IMR-90 (cell line): ENCODE results near the gene CHDH. TPM values are rescaled to one million over a fixed set of nuclear protein-coding genes. Genes with fewer than 3 reads are reported as not detected.

Experiments
- ATAC-seq: fragments of 200-7000 bp; cut with Tn5 transposase; 2 replicates; pipeline ENCODE4 v1.9.1; 2020; ENCODE audit warnings: low read depth, mild to moderate bottlenecking, moderate library complexity
- BruUV-seq: library from RNA; stranded (reverse); fragments of 400-500 nt; replicated peaks from 2 replicates; lab custom pipeline; 2021; lab: Mats Ljungman, UMichigan
- CTCF ChIA-PET: fragments of 300-600 bp; formaldehyde crosslinking; extraction: SDS; loops from one replicate; lab custom pipeline; 2021; ENCODE audit warnings: antibody characterized with exemption; lab: Yijun Ruan, JAX
- POLR2A ChIA-PET: fragments of 300-600 bp; sonication (Branson Sonifier 250); formaldehyde crosslinking; loops from one replicate; lab custom pipeline; 2022; ENCODE audit warnings: antibody characterized with exemption; ENCODE audit not compliant: unreplicated experiment; lab: Charles Lee
- DNase-seq: peaks from one replicate; pipeline ENCODE4 v3.0.0; 2013
- H2AFZ ChIP-seq: replicated peaks from 2 replicates; pipeline ENCODE3; 2013; ENCODE audit warnings: low read length, mild to moderate bottlenecking; ENCODE audit not compliant: poor library complexity
- H2AK5ac ChIP-seq: 2 replicates; pipeline ENCODE4 v1.6.1; 2013; ENCODE audit warnings: low read depth, low read length, inconsistent platforms
- H2AK9ac ChIP-seq: replicated peaks from 2 replicates; pipeline ENCODE3; 2013; ENCODE audit warnings: mild to moderate bottlenecking, low read depth, low read length, moderate library complexity; ENCODE audit not compliant: poor library complexity
- H2BK120ac ChIP-seq: 2 replicates; pipeline ENCODE4 v1.6.1; 2013; ENCODE audit warnings: low read depth, low read length, inconsistent platforms
- H2BK15ac ChIP-seq: 3 replicates; pipeline ENCODE4 v1.6.1; 2013; ENCODE audit warnings: low read depth, low read length, inconsistent platforms
- H2BK20ac ChIP-seq: 2 replicates; pipeline ENCODE4 v1.6.1; 2013; ENCODE audit warnings: low read depth, mild to moderate bottlenecking, inconsistent platforms, low read length, moderate library complexity
- H2BK5ac ChIP-seq: 2 replicates; pipeline ENCODE4 v1.6.1; 2013; ENCODE audit warnings: mild to moderate bottlenecking, low read depth, low read length, inconsistent platforms; ENCODE audit not compliant: poor library complexity, severe bottlenecking
- H3K14ac ChIP-seq: replicated peaks from 2 replicates; pipeline ENCODE4 v1.6.1; 2013; ENCODE audit warnings: low read depth, low read length, inconsistent platforms
- H3K18ac ChIP-seq: 2 replicates; pipeline ENCODE4 v1.6.1; 2013; ENCODE audit warnings: low read depth, low read length, control low read depth
- H3K23ac ChIP-seq: 2 replicates; pipeline ENCODE4 v1.6.1; 2013; ENCODE audit warnings: low read depth, low read length, inconsistent platforms
- H3K27ac ChIP-seq: 2 replicates; pipeline ENCODE4 v1.5.1; 2013; ENCODE audit warnings: mild to moderate bottlenecking, control low read depth, low read length; ENCODE audit not compliant: insufficient read depth
- H3K27me3 ChIP-seq: 2 replicates; pipeline ENCODE4 v1.6.1; 2013; ENCODE audit warnings: low read length; ENCODE audit not compliant: control insufficient read depth, insufficient read depth
- H3K36me3 ChIP-seq: 2 replicates; pipeline ENCODE4 v1.6.1; 2013; ENCODE audit warnings: low read length, mixed read lengths; ENCODE audit not compliant: control insufficient read depth, insufficient read depth
- H3K4ac ChIP-seq: 2 replicates; pipeline ENCODE4 v1.6.1; 2013; ENCODE audit warnings: low read depth, low read length, inconsistent platforms
- H3K4me1 ChIP-seq: 2 replicates; pipeline ENCODE4 v1.6.1; 2013; ENCODE audit warnings: low read length, mixed read lengths; ENCODE audit not compliant: control insufficient read depth, insufficient read depth
- H3K4me2 ChIP-seq: 2 replicates; pipeline ENCODE4 v1.6.1; 2013; ENCODE audit warnings: low read depth, mild to moderate bottlenecking, control low read depth, low read length, moderate library complexity
- H3K4me3 ChIP-seq: 2 replicates; pipeline ENCODE4 v1.5.1; 2013; ENCODE audit warnings: low read depth, mild to moderate bottlenecking, control low read depth, low read length, moderate library complexity; ENCODE audit not compliant: insufficient read depth
- H3K56ac ChIP-seq: 2 replicates; pipeline ENCODE4 v1.6.1; 2013; ENCODE audit warnings: low read length, inconsistent platforms; ENCODE audit not compliant: insufficient read depth; ENCODE audit errors: extremely low read depth
- H3K79me1 ChIP-seq, 2 experiments: 2 replicates each; pipeline ENCODE4 v1.6.1; 2013; ENCODE audit warnings: low read length in 2 of 2, inconsistent platforms in 1 of 2, low read depth in 1 of 2
- H3K9ac ChIP-seq: 2 replicates; pipeline ENCODE4 v1.6.1; 2013; ENCODE audit warnings: low read depth, low read length, control low read depth
- H3K9me1 ChIP-seq: 2 replicates; pipeline ENCODE4 v1.6.1; 2013; ENCODE audit warnings: low read length, inconsistent platforms; ENCODE audit not compliant: insufficient read depth
- H3K9me3 ChIP-seq: 2 replicates; pipeline ENCODE4 v1.6.1; 2013; ENCODE audit warnings: low read length; ENCODE audit not compliant: control insufficient read depth, insufficient read depth
- H4K20me1 ChIP-seq: 2 replicates; pipeline ENCODE4 v1.6.1; 2013; ENCODE audit warnings: low read length, inconsistent platforms; ENCODE audit not compliant: insufficient read depth
- H4K5ac ChIP-seq: 2 replicates; pipeline ENCODE4 v1.6.1; 2013; ENCODE audit warnings: mild to moderate bottlenecking, low read depth, low read length, control low read depth
- H4K8ac ChIP-seq, 2 experiments: 2 replicates each; pipeline ENCODE4 v1.6.1; 2013; ENCODE audit warnings: low read depth in 2 of 2, low read length in 2 of 2, control low read depth in 1 of 2, inconsistent platforms in 1 of 2
- H4K91ac ChIP-seq: 2 replicates; pipeline ENCODE4 v1.6.1; 2013; ENCODE audit warnings: low read depth, low read length, inconsistent platforms; ENCODE audit not compliant: insufficient read depth
- BHLHE40 ChIP-seq: fragments of 150-350 bp; IDR thresholded peaks from 2 replicates; pipeline ENCODE4 v1.6.1; 2016; ENCODE audit warnings: mild to moderate bottlenecking, low read depth, low read length
- CEBPB ChIP-seq: IDR thresholded peaks from 2 replicates; pipeline ENCODE4 v1.6.1; 2012; ENCODE audit warnings: low read depth, low read length, improper control_type of control experiment
- CHD1 ChIP-seq: IDR thresholded peaks from 2 replicates; pipeline ENCODE4 v1.6.1; 2012; ENCODE audit warnings: low read depth, low read length, improper control_type of control experiment
- ELK1 ChIP-seq: fragments of 150-350 bp; IDR thresholded peaks from 2 replicates; pipeline ENCODE4 v1.6.1; 2016; ENCODE audit warnings: low read depth, mild to moderate bottlenecking, low read length, moderate library complexity, borderline replicate concordance
- FOS ChIP-seq: fragments of 150-350 bp; IDR thresholded peaks from 2 replicates; pipeline ENCODE4 v1.6.1; 2016; ENCODE audit warnings: low read depth, low read length
- MAFK ChIP-seq: IDR thresholded peaks from 2 replicates; pipeline ENCODE4 v1.6.1; 2012; ENCODE audit warnings: low read depth, low read length, improper control_type of control experiment
- MAZ ChIP-seq: IDR thresholded peaks from 2 replicates; pipeline ENCODE4 v1.6.1; 2012; ENCODE audit warnings: low read depth, mild to moderate bottlenecking, low read length, improper control_type of control experiment, moderate library complexity, borderline replicate concordance
- MXI1 ChIP-seq: IDR thresholded peaks from 2 replicates; pipeline ENCODE4 v1.6.1; 2012; ENCODE audit warnings: low read depth, mild to moderate bottlenecking, low read length, moderate library complexity, borderline replicate concordance
- NFE2L2 ChIP-seq: fragments of 150-350 bp; IDR thresholded peaks from 2 replicates; pipeline ENCODE4 v1.6.1; 2016; ENCODE audit warnings: low read depth, mild to moderate bottlenecking, low read length
- POLR2A ChIP-seq: IDR thresholded peaks from 2 replicates; pipeline ENCODE4 v1.6.1; 2012; ENCODE audit warnings: mild to moderate bottlenecking, low read depth, low read length
- RCOR1 ChIP-seq: IDR thresholded peaks from 2 replicates; pipeline ENCODE4 v1.6.1; 2012; ENCODE audit warnings: mild to moderate bottlenecking, low read length, improper control_type of control experiment; ENCODE audit not compliant: insufficient replicate concordance
- WGBS, 2 experiments: methylation state at CpG; one replicate each; pipeline versions ENCODE4 v1.1.5 to v1.1.7; 2013; ENCODE audit warnings: missing lambda C conversion rate in 2 of 2; ENCODE audit not compliant: insufficient read length in 1 of 2; ENCODE audit errors: extremely low coverage in 2 of 2; 5-methylcytosine and 5-hydroxymethylcytosine counted together
- dilution Hi-C: fragments of 300-500 bp; cut with HindIII; formaldehyde crosslinking; loops from one replicate; pipeline ENCODE4 v1.14.3; 2018; ENCODE audit warnings: low sequenced_read_pairs; ENCODE audit not compliant: unreplicated experiment
- in situ Hi-C: fragments of 300-500 bp; cut with MboI; formaldehyde crosslinking; loops from 3 replicates; pipeline ENCODE4 v1.14.3; 2019; ENCODE audit warnings: low sequenced_read_pairs, inconsistent platforms, mixed read lengths
- intact Hi-C: fragments of 100-400 bp; cut with micrococcal nuclease; formaldehyde crosslinking; loops from 2 replicates; pipeline ENCODE4 v1.10.0; 2022
- polyA plus RNA-seq, 3 experiments: library from polyadenylated mRNA; depleted of rRNA; stranded (reverse); fragments of >200 nt; gene quantifications; 2 replicates each; pipeline ENCODE4 v1.2.3, GENCODE V29; 2012; ENCODE audit warnings: low replicate concordance in 1 of 3
- total RNA-seq: library from RNA; depleted of rRNA; stranded (reverse); fragments of >200 nt; gene quantifications from 2 replicates; pipeline ENCODE4 v1.2.3, GENCODE V29; 2012
- TF ChIP-seq, protein P1 (sequence below): conservative IDR thresholded peaks from 2 replicates; pipeline ENCODE4 v1.5.1; 2012; ENCODE audit warnings: mild to moderate bottlenecking, low read depth, low read length, improper control_type of control experiment

CHDH gene
- total and polyA plus RNA-seq, 2 of the 4 experiments (the other 2 are of a cell fraction) = under 0.01 to 0.19 TPM

DNA sequence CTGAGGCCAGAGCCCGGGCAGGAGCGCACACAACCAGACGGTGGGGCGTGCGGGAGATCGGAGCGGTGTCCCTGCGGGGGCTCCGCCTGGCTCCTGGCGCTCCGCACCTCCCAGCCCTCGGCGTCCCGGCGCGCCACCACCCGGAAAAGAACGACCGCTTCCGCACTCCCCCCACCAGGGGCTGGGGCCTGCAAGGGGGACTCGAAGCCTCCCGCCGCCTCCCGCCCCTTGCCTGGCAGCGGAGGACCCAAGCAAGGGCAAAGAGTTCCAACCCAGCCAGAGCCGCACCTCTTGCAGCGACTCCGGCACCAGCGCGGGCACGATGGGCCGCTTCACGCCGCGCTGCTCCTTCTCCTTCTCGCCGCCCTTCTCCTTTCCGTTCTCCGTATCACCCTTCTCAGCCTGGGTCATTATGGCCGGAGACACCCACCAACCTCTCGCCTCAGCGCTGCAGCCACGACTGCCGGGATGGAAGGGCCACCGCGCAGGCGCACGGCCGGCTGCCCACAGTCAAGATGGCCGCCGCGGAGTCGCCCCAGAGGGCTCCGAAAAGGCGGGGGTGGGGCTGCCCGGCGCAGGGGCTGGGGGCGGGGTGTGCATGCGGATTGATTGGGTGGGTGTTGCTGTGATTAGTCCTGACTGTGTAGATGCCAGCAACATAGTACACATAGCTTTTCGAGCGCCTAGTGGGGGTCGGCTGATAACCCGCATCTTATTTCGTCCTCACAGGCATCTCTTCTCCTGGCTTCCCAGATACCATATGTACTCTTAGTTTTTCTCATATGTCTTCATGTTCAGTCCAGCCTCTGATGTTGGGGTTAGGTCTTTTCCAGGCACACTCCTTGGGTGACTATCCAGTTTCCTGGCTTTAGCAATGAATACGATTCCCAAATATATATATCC, 35.7 kb upstream of the CHDH start, which contains the start of gene ACTR8:
TSS of gene ACTR8 (minus strand) at position 462 of the 903 bp plus-strand sequence. CDS start at position 411, 51 bp downstream.
- peaks cover 8% of the 10 kb centered on the region for H3K4me1 ChIP-seq
- H4K91ac ChIP-seq = peak within 1 kb of the TSS; percentile 81
- peak within 1 kb of the TSS; percentile 86 for H2AK9ac ChIP-seq
- no peak for TF ChIP-seq CEBPB
- peak; percentile 74; the same call in 1 of the 2 replicates for TF ChIP-seq MXI1
- TF ChIP-seq, protein P1, sequence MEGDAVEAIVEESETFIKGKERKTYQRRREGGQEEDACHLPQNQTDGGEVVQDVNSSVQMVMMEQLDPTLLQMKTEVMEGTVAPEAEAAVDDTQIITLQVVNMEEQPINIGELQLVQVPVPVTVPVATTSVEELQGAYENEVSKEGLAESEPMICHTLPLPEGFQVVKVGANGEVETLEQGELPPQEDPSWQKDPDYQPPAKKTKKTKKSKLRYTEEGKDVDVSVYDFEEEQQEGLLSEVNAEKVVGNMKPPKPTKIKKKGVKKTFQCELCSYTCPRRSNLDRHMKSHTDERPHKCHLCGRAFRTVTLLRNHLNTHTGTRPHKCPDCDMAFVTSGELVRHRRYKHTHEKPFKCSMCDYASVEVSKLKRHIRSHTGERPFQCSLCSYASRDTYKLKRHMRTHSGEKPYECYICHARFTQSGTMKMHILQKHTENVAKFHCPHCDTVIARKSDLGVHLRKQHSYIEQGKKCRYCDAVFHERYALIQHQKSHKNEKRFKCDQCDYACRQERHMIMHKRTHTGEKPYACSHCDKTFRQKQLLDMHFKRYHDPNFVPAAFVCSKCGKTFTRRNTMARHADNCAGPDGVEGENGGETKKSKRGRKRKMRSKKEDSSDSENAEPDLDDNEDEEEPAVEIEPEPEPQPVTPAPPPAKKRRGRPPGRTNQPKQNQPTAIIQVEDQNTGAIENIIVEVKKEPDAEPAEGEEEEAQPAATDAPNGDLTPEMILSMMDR = 0 out of 2 replicates have a peak, but pooled peaks have one; percentile 4
- TF ChIP-seq CHD1 = no peak
- TF ChIP-seq MAFK = no peak
- peak; percentile 56; the same call in 1 of the 2 replicates for TF ChIP-seq MAZ
- TF ChIP-seq NFE2L2 = no peak
- peak; percentile 81 for TF ChIP-seq POLR2A
- no peak for TF ChIP-seq FOS
- no peak for TF ChIP-seq ELK1
- no peak for TF ChIP-seq BHLHE40
- TF ChIP-seq RCOR1 = no peak
- peak within 1 kb of the TSS; percentile 76 for H3K4ac ChIP-seq
- peaks cover 13 to 19% of the 10 kb centered on the region in 2 experiments for H3K79me1 ChIP-seq
- no peaks in the 10 kb centered on the region for H4K20me1 ChIP-seq
- H2AFZ ChIP-seq = peak within 1 kb of the TSS; percentile 88
- no peaks in the 10 kb centered on the region for H3K9me3 ChIP-seq
- no TSS peak for BruUV-seq
- no peak within 1 kb of the TSS; the same call in 2 of the 3 replicates for H2BK15ac ChIP-seq
- peak within 1 kb of the TSS; percentile 26 for H2BK120ac ChIP-seq
- H3K27ac ChIP-seq = peak within 1 kb of the TSS; percentile 97
- peak within 1 kb of the TSS; percentile 99 for H3K4me2 ChIP-seq
- H2BK20ac ChIP-seq = no peak within 1 kb of the TSS
- peak; percentile 77 for DNase-seq
- no peaks in the 10 kb centered on the region for H3K27me3 ChIP-seq
- CTCF ChIA-PET = no interaction called here
- H3K4me3 ChIP-seq = peak within 1 kb of the TSS; percentile 73
- POLR2A ChIA-PET = interaction anchor here (0.8 kb wide), 1 partner anchor 10 kb away, joined by 4 read pairs; the partner anchor contains the start of gene SELENOK
- peak within 1 kb of the TSS; percentile 81 to 95 for H4K8ac ChIP-seq
- intact Hi-C loops (loop anchor here (1.0 to 10.0 kb wide), 3 partner anchors 9 to 585 kb away; partner anchors contain the start of genes DCP1A and SELENOK), dilution Hi-C loops (no loop called here), in situ Hi-C loops (loop anchor here (25.0 kb wide), 1 partner anchor 595 kb away; no protein-coding TSS in a partner anchor)
- peaks cover 19% of the 10 kb centered on the region for H3K36me3 ChIP-seq
- 4% methylated on average over 10 of the region's 65 CpGs; no CpG with 5 or more reads in 1 of the 2 experiments for WGBS, 2 experiments
- peak within 1 kb of the TSS; percentile 75 for H3K14ac ChIP-seq
- H3K9ac ChIP-seq = peak within 1 kb of the TSS; percentile 82
- H3K56ac ChIP-seq = peak within 1 kb of the TSS; percentile 70
- H3K18ac ChIP-seq = peak within 1 kb of the TSS; percentile 56
- H2BK5ac ChIP-seq = peak within 1 kb of the TSS; percentile 68
- peak within 1 kb of the TSS; percentile 62; the same call in 1 of the 2 replicates for H2AK5ac ChIP-seq
- H3K9me1 ChIP-seq = peaks cover 6% of the 10 kb centered on the region; the same call in 1 of the 2 replicates
- peak; percentile 97 for ATAC-seq
- H4K5ac ChIP-seq = peak within 1 kb of the TSS; percentile 97
- H3K23ac ChIP-seq = peak within 1 kb of the TSS; percentile 90
